Measurements from ENCODE around the gene PLXNA2. TPM values are rescaled to one million over a fixed set of nuclear protein-coding genes. Genes with fewer than 3 reads are reported as not detected.
A peak's percentile ranks its signal among the peaks of the same experiment; 100 is the strongest.

PLXNA2 gene
- total and polyA plus RNA-seq, 2 donors (not counting 3 experiments of a cell fraction or from before 2014, with no cell fraction given): 42.6 to 229 TPM

DNA sequence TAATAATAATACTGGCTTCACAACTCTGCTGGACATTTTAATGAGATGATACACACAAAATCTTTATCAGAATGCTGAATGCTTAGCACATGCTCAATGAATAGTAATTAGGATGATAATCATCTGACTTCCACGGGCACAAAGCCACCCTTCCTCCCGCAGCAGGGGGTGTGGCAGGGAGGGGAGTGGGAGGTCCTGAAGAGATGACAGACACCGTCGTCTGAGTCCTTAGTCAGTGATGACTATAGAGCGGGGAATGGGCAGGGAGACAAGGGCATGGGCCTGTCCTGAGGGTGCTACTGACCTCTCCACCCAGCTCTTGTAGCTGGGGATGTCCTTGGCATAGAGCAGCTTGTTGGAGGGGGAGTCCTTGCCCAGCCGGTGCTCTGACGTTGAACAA lies 215.7 kb downstream of the PLXNA2 start:
- Histone ChIP-seq H3K4me1 (ENCODE audit: control insufficient read depth, extremely low read depth, insufficient read depth, low read length) (peaks cover 43% of the 10 kb centered on the region), H3K36me3 (ENCODE audit: control insufficient read depth in 2 of 2, extremely low read depth in 1 of 2, insufficient read depth in 2 of 2, low read length in 2 of 2) (peaks cover 26 to 49% of the 10 kb centered on the region in 2 experiments), H3K79me2 (ENCODE audit: control insufficient read depth, insufficient read depth, low read length) (no peaks in the 10 kb centered on the region), H3K27ac (ENCODE audit: insufficient read depth, low read depth, low read length) (peak overlapping the region; percentile 85), H3K9me3 (replicated peaks; ENCODE audit: control insufficient read depth, insufficient read depth, low read length) (no peaks in the 10 kb centered on the region), H3K27me3 (ENCODE audit: control insufficient read depth in 2 of 2, insufficient read depth in 2 of 2, low read length in 2 of 2) (no peaks in the 10 kb centered on the region), H2AFZ (ENCODE audit: low read depth, low read length) (no peak overlapping the region), H4K20me1 (replicated peaks; ENCODE audit: control insufficient read depth, extremely low read depth, insufficient read depth, low read length) (no peaks in the 10 kb centered on the region), H3K9ac (replicated peaks; ENCODE audit: extremely low read depth, insufficient read depth, low read length) (no peak overlapping the region), H3K4me3 (replicated peaks in 1 of 3; ENCODE audit: insufficient read depth in 1 of 3, low read depth in 1 of 3, low read length in 3 of 3) (no peak overlapping the region), H3K9me1 (replicated peaks; ENCODE audit: control insufficient read depth, extremely low read depth, insufficient read depth, low read length) (no peaks in the 10 kb centered on the region), H3K4me2 (ENCODE audit: insufficient read depth, low read length) (no peak overlapping the region)
- DNase-seq (ENCODE audit: low read depth, low spot score) (no peak), FAIRE-seq (no peak)
- CTCF ChIA-PET: interaction anchor here (1.0 to 13.9 kb wide), 2 partner anchors 131 to 214 kb away, joined by 5 to 289 read pairs; partner anchors contain the start of gene PLXNA2
- intact Hi-C loops (cut with micrococcal nuclease): no loop called here
- dilution Hi-C loops (cut with MboI; ENCODE audit: extremely low pct_ligation_motif_present, low sequenced_read_pairs): no loop called here
- TF ChIP-seq CTCF (IDR thresholded peaks at IDR 0.05; ENCODE audit: extremely low read depth in 1 of 2, insufficient read depth in 1 of 2, low read depth in 1 of 2, low read length in 2 of 2) (no peak), JUN (IDR thresholded peaks at IDR 0.05; ENCODE audit: borderline replicate concordance, insufficient read depth, insufficient read length, low read depth) (no peak), POLR2A (IDR thresholded peaks at IDR 0.05; ENCODE audit: low read depth, low read length) (no peak), MYC (IDR thresholded peaks at IDR 0.05; ENCODE audit: low read depth, low read length) (no peak)
- TF ChIP-seq, protein P1, sequence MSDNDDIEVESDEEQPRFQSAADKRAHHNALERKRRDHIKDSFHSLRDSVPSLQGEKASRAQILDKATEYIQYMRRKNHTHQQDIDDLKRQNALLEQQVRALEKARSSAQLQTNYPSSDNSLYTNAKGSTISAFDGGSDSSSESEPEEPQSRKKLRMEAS (IDR thresholded peaks at IDR 0.05; ENCODE audit: insufficient read depth, insufficient read length): no peak
- no TSS peak for BruUV-seq (replicated peaks)
- POLR2A ChIA-PET: no interaction called here

- H3K79me2 ChIP-seq (ENCODE audit: control insufficient read depth, insufficient read depth, low read length): no peaks in the 10 kb centered on the region
- H2AFZ ChIP-seq (ENCODE audit: low read depth, low read length): no peak overlapping the region
- no peaks in the 10 kb centered on the region for H3K9me1 ChIP-seq (replicated peaks; ENCODE audit: control insufficient read depth, extremely low read depth, insufficient read depth, low read length)
- peaks cover 21 to 44% of the 10 kb centered on the region in 2 experiments for H3K36me3 ChIP-seq (ENCODE audit: control insufficient read depth in 2 of 2, extremely low read depth in 1 of 2, insufficient read depth in 2 of 2, low read length in 2 of 2)
- TF ChIP-seq FOS (IDR thresholded peaks at IDR 0.05; ENCODE audit: borderline replicate concordance, insufficient read depth, low read length) (no peak), POLR2AphosphoS5 (IDR thresholded peaks at IDR 0.05; ENCODE audit: insufficient read depth, low read depth, low read length) (no peak), JUN (IDR thresholded peaks at IDR 0.05; ENCODE audit: borderline replicate concordance, insufficient read depth, insufficient read length, low read depth) (no peak), POLR2A (IDR thresholded peaks at IDR 0.05; ENCODE audit: low read depth, low read length) (no peak), EZH2 (IDR thresholded peaks at IDR 0.05; ENCODE audit: borderline replicate concordance, low read depth, low read length, severe bottlenecking) (no peak), GATA2 (IDR thresholded peaks at IDR 0.05; ENCODE audit: insufficient read depth, insufficient read length, low read depth, low read length) (no peak), MYC (IDR thresholded peaks at IDR 0.05; ENCODE audit: low read depth, low read length) (no peak), CTCF (IDR thresholded peaks at IDR 0.05; ENCODE audit: extremely low read depth in 1 of 2, insufficient read depth in 1 of 2, low read depth in 1 of 2, low read length in 2 of 2) (no peak)
- TF ChIP-seq, protein P1 (IDR thresholded peaks at IDR 0.05; ENCODE audit: insufficient read depth, insufficient read length): no peak
- H3K9ac ChIP-seq (replicated peaks; ENCODE audit: extremely low read depth, insufficient read depth, low read length): no peak overlapping the region
- FAIRE-seq (no peak), DNase-seq (ENCODE audit: low read depth, low spot score) (no peak)
- dilution Hi-C loops (cut with MboI; ENCODE audit: extremely low pct_ligation_motif_present, low sequenced_read_pairs): no loop called here
- no peaks in the 10 kb centered on the region for H3K9me3 ChIP-seq (replicated peaks; ENCODE audit: control insufficient read depth, insufficient read depth, low read length)
- CTCF ChIA-PET: interaction anchor here (13.9 kb wide), 1 partner anchor 214 kb away, joined by 289 read pairs; the partner anchor contains the start of gene PLXNA2
- peaks cover 39% of the 10 kb centered on the region for H3K4me1 ChIP-seq (ENCODE audit: control insufficient read depth, extremely low read depth, insufficient read depth, low read length)
- no peaks in the 10 kb centered on the region for H3K27me3 ChIP-seq (ENCODE audit: control insufficient read depth in 2 of 2, insufficient read depth in 2 of 2, low read length in 2 of 2)
- H3K4me3 ChIP-seq (replicated peaks in 1 of 3; ENCODE audit: insufficient read depth in 1 of 3, low read depth in 1 of 3, low read length in 3 of 3): no peak overlapping the region
- BruUV-seq (replicated peaks): no TSS peak
- no peak overlapping the region for H3K4me2 ChIP-seq (ENCODE audit: insufficient read depth, low read length)
- H4K20me1 ChIP-seq (replicated peaks; ENCODE audit: control insufficient read depth, extremely low read depth, insufficient read depth, low read length): no peaks in the 10 kb centered on the region
- intact Hi-C loops (cut with micrococcal nuclease): no loop called here
- no peak overlapping the region for H3K27ac ChIP-seq (ENCODE audit: insufficient read depth, low read depth, low read length)
- POLR2A ChIA-PET: no interaction called here
These were observed 216.3 kb downstream of the PLXNA2 start for GRCh38 chr1:208027861-208028260.
